Neural crest cell (in vitro differentiated cells): Measurements from ENCODE around the gene CDON. TPM values are rescaled to one million over a fixed set of nuclear protein-coding genes. Genes with fewer than 3 reads are reported as not detected.
A peak's percentile ranks its signal among the peaks of the same experiment; 100 is the strongest.

Experiments used
- DNase-seq: peaks from one replicate; pipeline ENCODE4 v3.0.0; 2021; ENCODE audit warnings: low read depth, mixed read lengths, low spot score
- H3K27ac Mint-ChIP-seq: one replicate; pipeline ENCODE4 v1.8.0; 2021; ENCODE audit warnings: mild to moderate bottlenecking, mixed read lengths; ENCODE audit not compliant: unreplicated experiment
- H3K27me3 Mint-ChIP-seq: 2 replicates; pipeline ENCODE4 v1.8.0; 2021; ENCODE audit warnings: low read depth, mild to moderate bottlenecking, mixed read lengths
- H3K36me3 Mint-ChIP-seq: 2 replicates; pipeline ENCODE4 v1.8.0; 2021; ENCODE audit warnings: low read depth, mild to moderate bottlenecking, mixed read lengths
- H3K4me1 Mint-ChIP-seq: 2 replicates; pipeline ENCODE4 v1.8.0; 2021; ENCODE audit warnings: mixed read lengths
- H3K4me3 Mint-ChIP-seq: one replicate; pipeline ENCODE4 v1.8.0; 2021; ENCODE audit warnings: mild to moderate bottlenecking, mixed read lengths
- H3K9me3 Mint-ChIP-seq: 2 replicates; pipeline ENCODE4 v1.8.0; 2021; ENCODE audit warnings: mixed read lengths
- long read RNA-seq: library from polyadenylated mRNA; unstranded; transcript quantifications from one replicate; pipeline ENCODE4 v2.0.0, GENCODE V29; 2020
- total RNA-seq: library from RNA; stranded (reverse); gene quantifications from 2 replicates; pipeline ENCODE4 v1.2.1, GENCODE V29; 2021
- TF ChIP-seq, protein P1 (sequence below): fragments of 200-600 bp; sonication (generic); conservative IDR thresholded peaks from 2 replicates; pipeline ENCODE4 v1.5.0; 2021; ENCODE audit warnings: antibody characterized with exemption, mild to moderate bottlenecking

The CDON gene, protein sequence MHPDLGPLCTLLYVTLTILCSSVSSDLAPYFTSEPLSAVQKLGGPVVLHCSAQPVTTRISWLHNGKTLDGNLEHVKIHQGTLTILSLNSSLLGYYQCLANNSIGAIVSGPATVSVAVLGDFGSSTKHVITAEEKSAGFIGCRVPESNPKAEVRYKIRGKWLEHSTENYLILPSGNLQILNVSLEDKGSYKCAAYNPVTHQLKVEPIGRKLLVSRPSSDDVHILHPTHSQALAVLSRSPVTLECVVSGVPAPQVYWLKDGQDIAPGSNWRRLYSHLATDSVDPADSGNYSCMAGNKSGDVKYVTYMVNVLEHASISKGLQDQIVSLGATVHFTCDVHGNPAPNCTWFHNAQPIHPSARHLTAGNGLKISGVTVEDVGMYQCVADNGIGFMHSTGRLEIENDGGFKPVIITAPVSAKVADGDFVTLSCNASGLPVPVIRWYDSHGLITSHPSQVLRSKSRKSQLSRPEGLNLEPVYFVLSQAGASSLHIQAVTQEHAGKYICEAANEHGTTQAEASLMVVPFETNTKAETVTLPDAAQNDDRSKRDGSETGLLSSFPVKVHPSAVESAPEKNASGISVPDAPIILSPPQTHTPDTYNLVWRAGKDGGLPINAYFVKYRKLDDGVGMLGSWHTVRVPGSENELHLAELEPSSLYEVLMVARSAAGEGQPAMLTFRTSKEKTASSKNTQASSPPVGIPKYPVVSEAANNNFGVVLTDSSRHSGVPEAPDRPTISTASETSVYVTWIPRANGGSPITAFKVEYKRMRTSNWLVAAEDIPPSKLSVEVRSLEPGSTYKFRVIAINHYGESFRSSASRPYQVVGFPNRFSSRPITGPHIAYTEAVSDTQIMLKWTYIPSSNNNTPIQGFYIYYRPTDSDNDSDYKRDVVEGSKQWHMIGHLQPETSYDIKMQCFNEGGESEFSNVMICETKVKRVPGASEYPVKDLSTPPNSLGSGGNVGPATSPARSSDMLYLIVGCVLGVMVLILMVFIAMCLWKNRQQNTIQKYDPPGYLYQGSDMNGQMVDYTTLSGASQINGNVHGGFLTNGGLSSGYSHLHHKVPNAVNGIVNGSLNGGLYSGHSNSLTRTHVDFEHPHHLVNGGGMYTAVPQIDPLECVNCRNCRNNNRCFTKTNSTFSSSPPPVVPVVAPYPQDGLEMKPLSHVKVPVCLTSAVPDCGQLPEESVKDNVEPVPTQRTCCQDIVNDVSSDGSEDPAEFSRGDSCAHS (N-terminal part only)
- 21.3 and 22.1 TPM in 2 replicates for total RNA-seq
- long read RNA-seq, partial matches to known transcripts: 2 of 4 reads
- long read RNA-seq, other reads (novel, unspliced or antisense): 2 of 4 reads

DNA sequence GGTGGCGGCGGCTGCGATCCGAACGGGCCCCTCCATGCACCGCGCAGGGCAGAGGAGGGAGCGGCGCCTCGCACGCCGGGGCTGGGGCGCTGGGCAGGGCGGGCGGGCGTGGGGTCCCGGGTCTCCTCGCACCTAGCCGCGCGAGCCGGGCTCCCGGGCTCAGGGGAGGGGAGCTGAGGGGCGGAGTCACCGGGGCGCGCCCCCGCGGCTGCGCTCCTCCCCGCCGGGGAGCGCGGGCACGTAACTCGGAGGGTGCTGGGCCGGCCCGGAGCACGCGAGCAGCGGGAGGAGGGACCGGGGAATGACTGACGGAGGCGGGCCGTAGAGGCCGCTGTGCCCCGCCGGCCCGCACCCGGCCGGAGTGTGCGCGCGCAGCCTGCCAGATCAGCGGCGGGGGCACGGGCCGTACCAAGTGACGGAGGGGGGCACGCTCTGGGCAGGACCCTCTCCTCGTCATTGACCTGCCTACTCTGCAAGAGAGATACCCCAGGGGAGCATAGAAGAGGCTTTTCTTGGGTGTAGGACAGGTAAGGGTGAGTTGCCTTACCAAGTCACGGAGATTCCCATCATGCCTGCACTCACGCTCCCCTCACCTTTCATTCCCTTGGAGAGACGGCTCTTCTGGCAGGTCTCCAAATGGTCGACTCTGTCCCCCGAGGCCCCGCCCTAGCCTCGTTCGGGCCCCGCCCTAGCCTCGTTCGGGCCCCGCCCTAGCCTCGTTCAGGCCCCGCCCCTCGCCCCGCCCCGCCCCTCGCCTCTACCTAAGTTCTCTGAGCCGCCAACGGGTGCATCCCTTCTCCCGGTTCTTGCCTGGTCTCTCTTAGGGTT, at the start of gene CDON:
Gene CDON (minus strand): TSS at position 188 of the 828 bp plus-strand sequence. CDS start 39,390 bp downstream, outside the sequence.
- H3K9me3 Mint-ChIP-seq: peaks cover 2% of the 10 kb centered on the region

DNA sequence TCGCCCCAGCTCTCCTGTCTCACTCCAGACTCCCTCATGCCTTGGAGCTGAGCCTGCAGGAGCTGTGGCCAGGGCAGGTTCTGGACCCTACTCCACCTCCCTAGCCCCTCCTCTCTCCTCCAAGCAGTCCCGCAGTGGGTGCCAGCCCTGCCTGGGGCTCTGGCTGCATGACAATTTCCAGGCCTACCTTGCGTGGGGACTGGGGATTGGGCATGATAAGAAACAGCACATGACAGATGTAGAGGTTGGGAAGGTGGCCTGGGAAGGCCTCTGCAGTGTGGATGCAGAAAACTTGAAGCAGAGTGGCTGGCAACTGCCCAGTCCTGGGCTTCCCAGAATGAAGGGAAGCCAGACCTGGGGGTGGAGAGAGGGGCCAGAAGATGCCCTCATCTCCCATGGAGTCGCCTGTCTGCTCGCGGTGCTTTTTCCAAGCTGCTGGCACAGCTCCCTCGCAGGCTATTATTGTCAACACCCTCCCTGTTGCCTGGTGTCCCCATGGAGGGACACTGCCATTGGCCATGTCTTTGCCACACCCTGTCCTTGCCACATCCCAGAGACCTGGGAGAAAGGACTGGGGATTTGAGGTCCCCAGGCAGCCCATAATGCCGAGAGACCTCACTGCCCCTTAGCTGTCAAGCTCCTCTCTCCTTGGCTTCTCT, 48.9 kb upstream of the CDON start:
- Mint-ChIP-seq H3K4me1 (peaks cover 14% of the 10 kb centered on the region), H3K4me3 (no peak overlapping the region), H3K27me3 (peaks cover 27% of the 10 kb centered on the region), H3K36me3 (no peaks in the 10 kb centered on the region), H3K9me3 (no peaks in the 10 kb centered on the region), H3K27ac (peak overlapping the region; percentile 87)
- DNase-seq: no peak
- TF ChIP-seq, protein P1, sequence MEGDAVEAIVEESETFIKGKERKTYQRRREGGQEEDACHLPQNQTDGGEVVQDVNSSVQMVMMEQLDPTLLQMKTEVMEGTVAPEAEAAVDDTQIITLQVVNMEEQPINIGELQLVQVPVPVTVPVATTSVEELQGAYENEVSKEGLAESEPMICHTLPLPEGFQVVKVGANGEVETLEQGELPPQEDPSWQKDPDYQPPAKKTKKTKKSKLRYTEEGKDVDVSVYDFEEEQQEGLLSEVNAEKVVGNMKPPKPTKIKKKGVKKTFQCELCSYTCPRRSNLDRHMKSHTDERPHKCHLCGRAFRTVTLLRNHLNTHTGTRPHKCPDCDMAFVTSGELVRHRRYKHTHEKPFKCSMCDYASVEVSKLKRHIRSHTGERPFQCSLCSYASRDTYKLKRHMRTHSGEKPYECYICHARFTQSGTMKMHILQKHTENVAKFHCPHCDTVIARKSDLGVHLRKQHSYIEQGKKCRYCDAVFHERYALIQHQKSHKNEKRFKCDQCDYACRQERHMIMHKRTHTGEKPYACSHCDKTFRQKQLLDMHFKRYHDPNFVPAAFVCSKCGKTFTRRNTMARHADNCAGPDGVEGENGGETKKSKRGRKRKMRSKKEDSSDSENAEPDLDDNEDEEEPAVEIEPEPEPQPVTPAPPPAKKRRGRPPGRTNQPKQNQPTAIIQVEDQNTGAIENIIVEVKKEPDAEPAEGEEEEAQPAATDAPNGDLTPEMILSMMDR: no peak

More for the DNA sequence above, at the start of gene CDON:
- Mint-ChIP-seq H3K27me3 (peaks cover 43% of the 10 kb centered on the region), H3K4me3 (peak within 1 kb of the TSS; percentile 92), H3K4me1 (peaks cover 34% of the 10 kb centered on the region), H3K36me3 (no peaks in the 10 kb centered on the region), H3K27ac (peak within 1 kb of the TSS; percentile 100)
- peak; percentile 90 for DNase-seq
- TF ChIP-seq, protein P1: no peak

DNA sequence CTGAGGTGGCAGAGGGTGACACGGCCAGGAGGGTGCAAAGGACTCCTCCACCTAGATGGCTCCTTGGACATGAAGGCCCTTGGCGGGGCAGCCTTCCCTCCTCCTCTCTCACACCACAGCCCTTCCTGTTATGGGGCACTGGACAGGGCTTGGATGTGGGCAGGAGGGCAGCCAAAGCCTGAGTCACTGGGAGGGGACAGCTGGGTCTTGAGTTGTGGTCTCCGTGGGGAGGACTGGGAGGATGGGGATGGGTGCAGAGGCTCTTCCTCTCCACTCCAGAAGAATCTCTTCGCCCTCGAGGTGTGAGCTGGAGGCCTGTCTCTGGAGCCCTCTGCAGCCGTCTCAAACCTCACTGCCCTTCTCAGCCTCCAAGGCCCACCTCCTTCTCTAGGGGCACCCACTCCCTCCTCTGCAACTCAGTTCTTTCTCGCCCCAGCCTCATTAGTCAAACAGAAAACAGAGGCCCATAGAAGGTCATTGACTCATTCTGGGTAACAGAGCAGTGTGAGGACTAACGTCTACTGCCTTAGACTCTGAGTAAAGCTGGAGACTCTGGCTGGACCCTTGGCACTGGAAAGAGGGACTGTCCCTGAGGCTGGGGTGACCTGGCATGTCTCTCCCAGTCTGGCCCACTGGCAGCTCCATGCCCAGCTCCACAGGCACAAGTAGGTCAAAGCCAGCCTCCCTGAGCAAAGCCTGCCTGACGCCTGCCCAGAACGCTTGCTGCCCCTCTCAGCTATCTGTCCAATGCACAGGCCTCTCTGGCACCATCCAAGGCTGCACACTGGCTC, 47.5 kb upstream of the CDON start:
- no peaks in the 10 kb centered on the region for H3K9me3 Mint-ChIP-seq
- peaks cover 38% of the 10 kb centered on the region for H3K27me3 Mint-ChIP-seq
- TF ChIP-seq, protein P1: no peak
- H3K27ac Mint-ChIP-seq: peak overlapping the region; percentile 12
- DNase-seq: no peak
- peaks cover 12% of the 10 kb centered on the region for H3K4me1 Mint-ChIP-seq
- H3K4me3 Mint-ChIP-seq: no peak overlapping the region
- no peaks in the 10 kb centered on the region for H3K36me3 Mint-ChIP-seq

DNA sequence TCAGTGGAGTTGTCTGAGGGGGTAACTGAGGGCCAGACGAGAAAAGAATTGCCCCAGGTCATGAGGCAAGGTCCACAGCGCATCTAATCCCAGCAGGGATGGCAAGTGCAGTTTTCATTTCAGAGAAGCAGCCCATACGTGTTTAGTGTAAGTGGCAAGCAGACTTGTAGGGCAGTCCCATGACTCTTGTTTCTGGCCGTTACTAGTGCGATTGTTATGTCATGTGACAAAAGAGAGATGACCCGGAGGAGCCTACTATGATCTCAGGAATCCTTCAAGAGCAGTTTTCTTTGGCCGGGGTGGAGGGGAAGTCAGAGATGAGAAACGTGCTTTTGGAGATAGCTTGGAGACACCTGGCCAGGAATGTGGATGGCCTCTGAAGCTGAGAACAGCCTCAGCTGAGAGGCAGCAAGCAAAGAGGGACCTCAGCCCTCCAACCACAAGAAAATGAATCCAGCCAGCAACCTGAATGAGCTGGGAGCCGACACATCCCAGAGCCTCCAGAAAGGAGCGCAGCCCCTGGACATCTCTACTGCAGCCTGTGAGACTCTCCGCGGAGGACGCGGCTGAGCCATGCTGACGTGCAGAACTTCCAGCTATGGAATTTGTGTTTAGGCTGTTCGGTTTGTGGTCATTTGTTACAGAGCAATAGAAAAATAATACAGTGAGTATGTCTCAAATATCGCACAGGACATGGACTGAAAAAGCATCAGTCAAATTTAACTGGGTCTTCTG, 44.1 kb upstream of the CDON start:
- Mint-ChIP-seq H3K4me3 (no peak overlapping the region), H3K27ac (peak overlapping the region; percentile 24), H3K27me3 (peaks cover 27% of the 10 kb centered on the region), H3K4me1 (peaks cover 24% of the 10 kb centered on the region), H3K9me3 (no peaks in the 10 kb centered on the region), H3K36me3 (no peaks in the 10 kb centered on the region)
- DNase-seq: no peak
- TF ChIP-seq, protein P1: no peak
